GM12878 (cell line): ENCODE results near the gene FAM170B. TPM values are rescaled to one million over a fixed set of nuclear protein-coding genes. Genes with fewer than 3 reads are reported as not detected.

ENCODE experiments used
- ATAC-seq: fragments of 200-7000 bp; cut with Tn5 transposase; 3 replicates; pipeline ENCODE4 v1.9.1; 2020; ENCODE audit warnings: mild to moderate bottlenecking, moderate library complexity
- BruUV-seq: library from RNA; stranded (reverse); fragments of 400-500 nt; replicated peaks from 2 replicates; lab custom pipeline; 2021; lab: Mats Ljungman, UMichigan
- CTCF ChIA-PET: fragments of 300-600 bp; sonication (Branson Sonifier 250); formaldehyde crosslinking; extraction: SDS; loops from one replicate; lab custom pipeline; 2021; ENCODE audit warnings: inconsistent platforms; lab: Yijun Ruan, JAX
- POLR2A ChIA-PET: fragments of 350-600 bp; formaldehyde crosslinking; extraction: SDS; loops from one replicate; lab custom pipeline; 2021; ENCODE audit warnings: inconsistent platforms; lab: Charles Lee
- RAD21 ChIA-PET: fragments of 300-600 bp; sonication (Branson Sonifier 250); formaldehyde crosslinking; loops from one replicate; lab custom pipeline; 2023; ENCODE audit warnings: antibody characterized with exemption; ENCODE audit not compliant: unreplicated experiment; lab: Charles Lee
- SMC1A ChIA-PET: fragments of 300-600 bp; sonication (Branson Sonifier 250); formaldehyde crosslinking; loops from one replicate; lab custom pipeline; 2023; ENCODE audit not compliant: unreplicated experiment, uncharacterized antibody; lab: Charles Lee
- DNase-seq: peaks from one replicate; pipeline ENCODE4 v3.0.0-alpha.2; 2011; ENCODE audit warnings: low read depth, low spot score
- FAIRE-seq: peaks from 3 replicates; lab custom pipeline; 2011; peaks lifted over from hg19 to GRCh38; lab: Jason Lieb, UNC
- H2AFZ ChIP-seq: 2 replicates; pipeline ENCODE4 v1.6.0; 2011; ENCODE audit warnings: low read depth, low read length, control low read depth; ENCODE audit not compliant: control insufficient read depth
- H3K27ac ChIP-seq: 2 replicates; pipeline ENCODE4 v1.5.1; 2011; ENCODE audit warnings: control low read depth; ENCODE audit not compliant: control insufficient read depth, insufficient read depth
- H3K27me3 ChIP-seq, 2 experiments: replicated peaks in 1 of 2; 2 replicates each; pipeline versions ENCODE4 v1.6.0 to v1.6.1; 2011; ENCODE audit warnings: low read length in 1 of 2; ENCODE audit not compliant: control insufficient read depth in 2 of 2, insufficient read depth in 2 of 2
- H3K36me3 ChIP-seq, 2 experiments: 2 replicates each; pipeline ENCODE4 v1.5.1; 2011; ENCODE audit warnings: low read length in 1 of 2; ENCODE audit not compliant: control insufficient read depth in 2 of 2, insufficient read depth in 2 of 2
- H3K4me1 ChIP-seq: 2 replicates; pipeline ENCODE4 v1.6.1; 2011; ENCODE audit warnings: mild to moderate bottlenecking, low read length, moderate library complexity, mixed read lengths; ENCODE audit not compliant: control insufficient read depth, insufficient read depth
- H3K4me2 ChIP-seq: 2 replicates; pipeline ENCODE4 v1.6.0; 2011; ENCODE audit warnings: control low read depth; ENCODE audit not compliant: control insufficient read depth, insufficient read depth
- H3K4me3 ChIP-seq: fragments of 200-600 bp; sonication (generic); 2 replicates; pipeline ENCODE4 v1.5.1; 2016
- H3K79me2 ChIP-seq: 2 replicates; pipeline ENCODE4 v1.6.0; 2011; ENCODE audit warnings: low read length; ENCODE audit not compliant: control insufficient read depth, insufficient read depth
- H3K9ac ChIP-seq: 2 replicates; pipeline ENCODE4 v1.8.0; 2011; ENCODE audit warnings: low read length, control low read depth, mixed read lengths; ENCODE audit not compliant: control insufficient read depth, insufficient read depth
- H3K9me3 ChIP-seq: replicated peaks from 3 replicates; pipeline ENCODE4 v1.5.1; 2011; ENCODE audit warnings: mild to moderate bottlenecking, low read length; ENCODE audit not compliant: control insufficient read depth, insufficient read depth
- H4K20me1 ChIP-seq: 2 replicates; pipeline ENCODE4 v1.6.0; 2011; ENCODE audit not compliant: control insufficient read depth, insufficient read depth
- CHD1 ChIP-seq: IDR thresholded peaks from 2 replicates; pipeline ENCODE4 v1.6.1; 2012; ENCODE audit warnings: low read depth, low read length, improper control_type of control experiment
- KDM1A ChIP-seq: fragments of 200-600 bp; sonication (generic); IDR thresholded peaks from 2 replicates; pipeline ENCODE4 v1.6.1; 2016; ENCODE audit warnings: borderline replicate concordance
- NRF1 ChIP-seq: conservative IDR thresholded peaks from 2 replicates; pipeline ENCODE4 v1.6.1; 2011; ENCODE audit warnings: mild to moderate bottlenecking, low read depth, low read length, improper control_type of control experiment
- POLR2A ChIP-seq: IDR thresholded peaks from 2 replicates; pipeline ENCODE4 v1.6.1; 2011; ENCODE audit warnings: low read depth, mild to moderate bottlenecking, low read length
- RBBP5 ChIP-seq: fragments of 200-600 bp; sonication (generic); conservative IDR thresholded peaks from 2 replicates; pipeline ENCODE4 v1.6.1; 2016
- SP1 ChIP-seq: IDR thresholded peaks from one replicate; pipeline ENCODE4 v1.6.1; 2011; ENCODE audit warnings: low read depth, low read length
- SPI1 ChIP-seq: IDR thresholded peaks from 2 replicates; pipeline ENCODE4 v1.6.1; 2011; ENCODE audit warnings: low read depth, mild to moderate bottlenecking, low read length, moderate library complexity, borderline replicate concordance; ENCODE audit not compliant: insufficient read depth
- WRNIP1 ChIP-seq: IDR thresholded peaks from 2 replicates; pipeline ENCODE4 v1.6.1; 2011; ENCODE audit warnings: low read depth, low read length, improper control_type of control experiment, borderline replicate concordance
- ZNF274 ChIP-seq: IDR thresholded peaks from one replicate; pipeline ENCODE4 v1.8.0; 2011; ENCODE audit not compliant: insufficient read length, insufficient read depth
- WGBS: methylation state at CpG from one replicate; pipeline ENCODE4 v1.1.6; 2016; ENCODE audit warnings: low lambda C conversion rate; ENCODE audit not compliant: insufficient replicate concordance, insufficient coverage; ENCODE audit errors: missing lambda C conversion rate; 5-methylcytosine and 5-hydroxymethylcytosine counted together
- in situ Hi-C: fragments of 300-500 bp; cut with MboI; formaldehyde crosslinking; loops from 9 replicates; pipeline ENCODE4 v1.14.3; 2018; ENCODE audit warnings: mixed read lengths
- intact Hi-C: fragments of 100-400 bp; cut with micrococcal nuclease; formaldehyde crosslinking; loops from one replicate; pipeline ENCODE4 v1.14.2; 2022; ENCODE audit not compliant: unreplicated experiment
- polyA plus RNA-seq, 11 experiments: library from polyadenylated mRNA; depleted of rRNA in 4 of 11; unstranded in 6 of 11; stranded (reverse) in 5 of 11; fragments of >200 nt; fragmentation: Nextera tagmentation in 4 of 11; fragmentation: Illumina TruSeq in 1 of 11; extraction: Ambion mirVana in 4 of 11; extraction: Trizol in 1 of 11; gene quantifications; 1 replicate in 1 of 11; 2 replicates in 10 of 11; pipeline versions ENCODE4 v1.2.1 to v1.2.3, GENCODE V29; 2011 to 2016; ENCODE audit warnings: inconsistent platforms in 2 of 11, missing spikeins in 2 of 11, low read depth in 1 of 11
- total RNA-seq, 4 experiments: library from RNA; depleted of rRNA in 3 of 4; stranded (reverse); fragments of >200 nt in 3 of 4; fragmentation: Illumina TruSeq in 1 of 4; extraction: Trizol in 1 of 4; gene quantifications; 2 replicates each; pipeline versions ENCODE4 v1.2.1 to v1.2.3, GENCODE V29; 2013 to 2021

FAM170B gene
- total and polyA plus RNA-seq, 10 of the 15 experiments (the other 5 are each of a cell fraction or from before 2014, with no cell fraction given) = not detected

DNA sequence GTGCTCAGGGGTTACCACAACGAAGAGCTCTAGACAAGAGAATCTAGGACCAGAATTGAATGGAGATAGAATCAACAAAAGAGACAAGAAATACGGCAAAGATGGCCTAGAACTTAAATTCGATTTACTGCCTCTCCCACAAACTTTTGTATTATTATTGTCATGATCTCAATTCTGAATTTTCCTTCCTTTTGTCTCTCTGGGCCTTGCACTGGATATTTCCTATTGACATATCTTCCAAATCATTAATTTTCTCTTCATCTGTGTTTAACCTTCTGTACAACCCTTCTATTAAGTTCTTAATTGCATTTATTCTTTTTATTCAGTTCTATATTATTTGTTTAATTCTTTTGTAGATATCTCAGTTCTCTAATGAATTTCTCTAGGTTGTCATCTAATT is 46.9 kb downstream of the FAM170B start:
- H3K4me2 ChIP-seq = no peak overlapping the region
- no peak for FAIRE-seq
- H2AFZ ChIP-seq = no peak overlapping the region
- SMC1A ChIA-PET = no interaction called here
- RAD21 ChIA-PET = no interaction called here
- no peak overlapping the region for H3K27ac ChIP-seq
- H4K20me1 ChIP-seq = no peaks in the 10 kb centered on the region
- intact Hi-C loops = no loop called here
- DNase-seq = no peak
- POLR2A ChIA-PET = no interaction called here
- H3K4me1 ChIP-seq = no peaks in the 10 kb centered on the region
- H3K79me2 ChIP-seq = no peaks in the 10 kb centered on the region
- CTCF ChIA-PET = no interaction called here
- no peaks in the 10 kb centered on the region; a peak in 2 of 4 replicates for H3K27me3 ChIP-seq
- 9% methylated on average over 3 of the region's 3 CpGs for WGBS
- ATAC-seq = no peak
- H3K9me3 ChIP-seq = peaks cover 2% of the 10 kb centered on the region; the same call in 1 of the 3 replicates
- H3K9ac ChIP-seq = no peak overlapping the region
- no peaks in the 10 kb centered on the region for H3K36me3 ChIP-seq
- H3K4me3 ChIP-seq = no peak overlapping the region
- BruUV-seq = no TSS peak
- TF ChIP-seq RBBP5 (no peak), CHD1 (no peak), POLR2A (no peak), WRNIP1 (no peak), NRF1 (no peak)
- in situ Hi-C loops = no loop called here

DNA sequence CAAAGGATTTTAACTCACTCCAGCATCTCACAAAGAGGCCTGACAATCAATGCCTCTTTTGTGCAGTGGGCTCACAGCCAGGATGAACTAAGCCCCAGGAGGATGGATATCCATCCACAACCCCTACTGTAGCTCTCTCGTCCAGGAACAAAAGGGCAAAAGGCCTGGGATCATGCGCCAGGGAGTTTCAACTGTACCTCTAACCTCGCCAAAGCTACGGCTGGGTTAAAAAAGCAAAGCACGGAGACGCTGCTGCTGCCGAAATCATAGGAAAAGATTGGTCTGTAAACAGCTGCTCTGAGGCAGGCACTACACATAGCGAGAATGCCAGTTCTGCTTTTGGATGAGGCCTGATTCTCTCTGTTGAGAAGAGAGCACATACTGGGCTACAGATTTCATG is 50.6 kb downstream of the FAM170B start:
- ChIA-PET POLR2A (no interaction called here), CTCF (no interaction called here)
- in situ Hi-C loops = no loop called here
- Histone ChIP-seq H3K27me3 (no peaks in the 10 kb centered on the region; a peak in 1 of 4 replicates), H4K20me1 (no peaks in the 10 kb centered on the region)
- no peak for DNase-seq
- 58% methylated on average over 8 of the region's 8 CpGs for whole genome bisulfite sequencing
- no peak for TF ChIP-seq SP1
- TF ChIP-seq ZNF274 = no peak
- peak; percentile 46; the same call in 1 of the 2 replicates for TF ChIP-seq SPI1
- no peak for TF ChIP-seq KDM1A
- TF ChIP-seq, all 136 proteins: peak for 1
- ChIA-PET SMC1A (no interaction called here), RAD21 (interaction anchor here (1.2 kb wide), 1 partner anchor 69 kb away, joined by 3 read pairs; no protein-coding TSS in a partner anchor)
- H3K36me3 ChIP-seq = no peaks in the 10 kb centered on the region
- H3K9ac ChIP-seq = no peak overlapping the region
- no peaks in the 10 kb centered on the region for H3K79me2 ChIP-seq
- intact Hi-C loops = no loop called here
- no peak overlapping the region for H3K27ac ChIP-seq
- H3K4me2 ChIP-seq = no peak overlapping the region
- peaks cover 2% of the 10 kb centered on the region; the same call in 1 of the 3 replicates for H3K9me3 ChIP-seq
- no peaks in the 10 kb centered on the region for H3K4me1 ChIP-seq
- ATAC-seq = no peak; the same call in 2 of the 3 replicates
- H2AFZ ChIP-seq = no peak overlapping the region
- FAIRE-seq = no peak
- BruUV-seq = no TSS peak
- H3K4me3 ChIP-seq = no peak overlapping the region
